Fibroblast of lung (primary cell): ENCODE data around the gene TIAM1.

Experiments used
- CTCF ChIP-seq, 2 donors: IDR thresholded peaks in 1 of 2; conservative IDR thresholded peaks in 1 of 2; 1 replicate in 1 of 2; 2 replicates in 1 of 2; pipeline ENCODE4 v1.5.1; 2011 to 2012; ENCODE audit warnings: low read length in 2 of 2, control low read depth in 1 of 2, inconsistent platforms in 1 of 2, low read depth in 1 of 2, mild to moderate bottlenecking in 1 of 2
- EZH2 ChIP-seq: IDR thresholded peaks from 2 replicates; pipeline ENCODE4 v1.5.1; 2012; ENCODE audit warnings: low read length, control low read depth, mild to moderate bottlenecking; ENCODE audit errors: missing control alignments

- TF ChIP-seq CTCF (conservative IDR thresholded peaks at IDR 0.05 in 1 of 2, IDR thresholded peaks at IDR 0.05 in 1 of 2; ENCODE audit: low read depth in 1 of 2, low read length in 2 of 2) = no peak
- no peak for TF ChIP-seq EZH2
These were observed 26.3 kb upstream of the TIAM1 start for GRCh38 chr21:31370281-31370892.
